ENCODE results near the gene SLC5A10.

The SLC5A10 gene

DNA sequence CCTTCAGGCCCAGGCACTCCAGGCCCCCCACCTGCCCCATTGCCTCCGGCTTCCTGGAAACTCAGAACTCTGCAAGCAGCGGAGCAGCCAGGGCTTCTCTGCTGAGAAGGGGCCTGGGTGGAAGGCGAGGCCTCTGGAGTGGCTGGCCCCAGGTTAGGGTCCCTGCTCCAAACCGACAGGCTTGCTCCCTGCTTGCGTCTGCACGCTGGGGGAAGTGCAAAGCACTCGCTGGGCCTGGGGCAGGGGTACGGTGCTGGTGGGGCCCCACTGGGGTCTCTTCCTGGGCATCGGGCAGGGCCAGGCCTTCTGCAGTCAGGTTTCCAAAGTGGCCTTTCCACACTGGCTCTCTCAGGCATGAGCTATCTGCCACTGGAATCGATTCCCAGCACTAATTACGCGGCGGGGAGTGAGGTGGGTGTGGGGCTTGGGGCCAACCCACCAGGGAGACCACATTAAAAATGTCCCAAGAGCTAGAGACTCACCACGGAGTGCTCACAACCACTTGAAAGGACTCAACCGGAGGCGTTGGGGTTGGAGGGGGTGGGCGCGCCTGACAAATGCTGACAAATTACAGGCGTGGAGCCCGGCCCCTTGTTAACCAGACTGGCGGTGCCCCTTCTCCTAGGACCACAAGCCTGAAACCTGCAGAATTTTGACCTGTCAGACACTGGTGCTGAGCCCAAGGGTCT, 34.7 kb downstream of the SLC5A10 start:
- DNase-seq, result no peak

DNA sequence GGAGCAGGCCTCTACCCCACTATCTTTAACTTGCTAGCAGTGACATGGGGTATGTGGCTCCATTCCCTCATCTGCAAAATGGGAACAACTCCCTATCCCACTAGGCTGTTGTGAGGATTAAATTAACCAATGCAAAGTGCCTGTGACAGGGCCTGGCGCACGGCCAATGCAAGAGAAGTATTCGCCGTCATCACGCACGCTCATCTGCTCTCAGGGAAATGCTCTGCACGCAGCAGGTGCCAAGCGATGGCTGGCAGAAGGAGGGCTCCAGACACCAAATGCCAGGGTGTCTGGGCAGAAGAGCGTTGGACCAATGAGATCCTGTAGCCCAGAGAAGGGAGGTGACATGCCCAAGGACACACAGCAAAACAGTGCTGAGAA, 35.3 kb downstream of the SLC5A10 start:
- no peak for DNase-seq

DNA sequence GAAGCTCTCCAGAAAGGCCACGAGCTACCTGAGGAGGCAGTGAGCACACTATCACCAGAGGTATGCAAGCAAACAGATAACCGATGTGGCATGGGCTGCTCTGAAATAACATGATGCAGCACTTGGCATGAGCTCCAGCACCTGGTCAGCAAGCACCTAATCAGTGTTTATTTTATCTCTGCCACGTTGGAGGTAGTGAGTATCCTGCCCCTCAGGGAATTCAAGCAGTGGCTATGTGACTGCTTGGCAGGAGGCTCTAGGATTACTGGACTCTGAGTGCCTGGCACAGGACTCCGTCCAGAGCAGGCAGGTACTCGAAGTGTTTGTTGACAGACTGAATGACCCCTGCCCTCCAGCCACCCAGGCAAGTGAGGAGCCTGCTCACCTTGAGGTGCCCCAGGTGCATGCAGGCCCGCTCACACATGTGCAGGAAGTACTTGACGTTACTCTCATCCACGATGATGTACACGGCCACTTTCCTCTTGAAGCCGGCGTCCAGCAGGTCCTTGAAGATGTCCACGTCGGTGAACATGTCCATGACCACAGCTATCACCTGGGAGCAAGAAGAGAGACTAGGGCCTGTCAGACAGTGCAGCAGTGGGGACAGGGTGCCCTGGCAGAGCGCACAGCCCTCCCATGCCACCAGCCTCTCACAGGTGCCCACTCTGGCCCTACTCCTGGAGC, 36.0 kb downstream of the SLC5A10 start:
- DNase-seq, result no peak

DNA sequence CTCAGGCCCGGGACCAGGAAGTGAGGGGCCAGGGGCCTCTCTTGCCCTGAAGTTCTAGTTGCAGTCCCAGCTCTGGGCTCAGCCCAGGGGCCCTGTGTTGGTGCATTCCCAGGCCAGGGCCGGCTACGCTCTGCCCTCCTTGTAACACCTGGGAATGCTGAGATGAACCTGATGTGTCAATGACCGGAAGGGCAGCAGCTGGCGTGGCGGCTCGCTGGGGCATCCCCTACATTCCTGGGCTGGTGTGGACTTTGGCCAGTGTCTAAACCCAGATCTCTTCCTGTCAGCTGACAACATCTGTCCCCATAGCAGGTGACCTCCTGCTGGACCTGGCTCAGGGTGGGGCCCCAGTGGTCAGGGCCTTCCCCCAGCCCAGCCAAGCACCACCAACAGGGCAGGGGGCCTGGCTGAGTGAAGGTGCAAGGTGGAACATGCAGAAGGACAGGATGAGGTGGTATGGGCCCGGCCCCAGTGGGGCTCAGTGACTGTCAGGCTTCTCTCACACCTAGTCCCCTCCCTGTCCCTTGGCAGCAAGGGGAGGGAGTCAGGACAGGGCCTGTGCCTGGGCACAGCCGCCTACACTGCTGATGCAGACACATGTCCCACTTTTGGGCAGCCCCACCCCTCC, 36.7 kb downstream of the SLC5A10 start:
- DNase-seq, result no peak

DNA sequence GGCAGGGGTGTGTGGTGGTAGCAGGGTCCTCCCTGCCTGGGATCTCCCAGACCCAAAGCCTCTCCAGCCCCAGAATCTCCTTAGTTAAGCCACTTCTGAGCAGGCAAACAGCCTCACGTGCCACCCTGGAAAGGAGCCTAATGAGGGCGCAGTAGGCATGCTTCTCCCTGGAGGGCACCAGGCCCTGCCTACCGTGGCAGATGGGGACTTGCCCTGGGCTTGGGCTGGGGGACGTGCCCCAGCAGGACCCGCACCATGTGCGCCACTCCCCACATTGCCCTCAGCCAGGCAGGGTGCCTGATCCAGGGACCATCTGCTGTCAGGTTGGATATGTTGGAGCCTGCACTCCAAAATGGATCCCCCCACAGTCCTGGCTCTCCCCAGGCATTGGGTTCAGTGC, 38.4 kb downstream of the SLC5A10 start:
- DNase-seq, result no peak

DNA sequence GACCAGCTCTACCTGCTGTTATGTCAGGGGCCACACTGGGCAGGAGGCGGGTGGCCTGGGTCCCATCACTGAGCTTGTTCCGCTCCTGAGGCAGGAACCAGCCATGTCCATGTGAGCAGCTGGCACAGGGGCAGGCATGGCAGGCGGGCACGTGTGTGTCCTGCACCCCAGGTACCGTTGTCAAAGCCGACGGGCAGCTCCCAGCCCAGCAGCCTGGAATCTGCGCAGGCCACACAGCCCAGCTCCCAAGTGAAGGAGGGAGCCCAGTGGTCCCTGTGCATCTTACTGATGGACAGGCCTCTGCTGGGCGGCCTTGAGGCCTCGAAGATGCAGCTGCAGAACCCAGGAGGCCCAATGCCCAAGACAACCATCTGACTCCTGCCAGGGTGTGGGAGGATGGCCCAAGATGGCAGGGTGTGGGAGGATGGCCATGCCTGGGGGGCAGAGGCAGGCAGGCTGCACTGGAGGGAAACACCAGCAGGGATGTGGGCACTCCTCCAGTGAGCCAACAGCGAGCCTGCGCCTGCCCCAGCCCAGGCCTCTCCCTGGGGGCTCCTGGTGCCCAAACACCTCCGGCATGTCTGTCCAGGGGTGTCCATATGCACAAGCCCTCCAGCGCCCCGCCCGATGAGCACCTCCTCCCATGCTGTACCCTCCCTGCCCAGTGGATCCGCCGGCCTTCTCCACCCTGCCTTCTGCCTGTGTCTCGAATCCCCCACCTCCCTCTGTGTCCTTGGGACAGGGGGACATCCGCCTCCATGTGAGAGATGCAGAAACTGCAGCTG, 39.8 kb downstream of the SLC5A10 start:
- DNase-seq, result no peak

DNA sequence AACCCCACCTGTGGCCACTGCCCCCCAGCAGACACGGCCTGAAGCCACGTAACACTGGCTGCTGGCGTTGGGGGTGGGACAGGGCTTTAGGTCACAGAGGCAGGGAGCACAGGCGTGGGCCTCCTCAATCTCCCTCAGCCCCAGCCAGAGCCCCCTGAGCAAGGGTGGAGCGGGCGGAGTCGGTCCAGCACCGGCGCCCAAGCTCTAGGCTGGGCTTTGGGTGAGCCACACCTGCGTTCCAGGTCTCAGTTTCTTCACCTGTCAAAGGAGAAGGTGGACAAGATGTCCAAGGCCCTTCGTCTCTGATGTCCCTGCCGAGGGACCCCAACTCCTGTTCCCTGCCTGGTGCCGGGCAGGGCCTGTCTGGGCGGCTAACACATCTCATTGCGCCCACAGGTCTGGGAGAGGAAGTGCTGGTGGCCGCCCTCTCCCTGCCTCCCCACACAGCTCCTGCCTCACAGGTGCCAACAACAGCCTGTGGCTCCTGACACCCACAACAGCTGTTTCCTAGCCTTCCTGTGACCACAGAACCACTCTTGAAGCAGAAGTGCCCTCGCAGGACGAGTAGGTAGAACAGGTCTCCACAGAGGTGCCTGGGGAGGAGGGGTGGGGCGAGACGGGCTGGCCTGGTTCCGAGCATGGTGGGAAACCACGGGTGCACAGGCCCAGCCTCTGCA, 40.6 kb downstream of the SLC5A10 start:
- no peak for DNase-seq

DNA sequence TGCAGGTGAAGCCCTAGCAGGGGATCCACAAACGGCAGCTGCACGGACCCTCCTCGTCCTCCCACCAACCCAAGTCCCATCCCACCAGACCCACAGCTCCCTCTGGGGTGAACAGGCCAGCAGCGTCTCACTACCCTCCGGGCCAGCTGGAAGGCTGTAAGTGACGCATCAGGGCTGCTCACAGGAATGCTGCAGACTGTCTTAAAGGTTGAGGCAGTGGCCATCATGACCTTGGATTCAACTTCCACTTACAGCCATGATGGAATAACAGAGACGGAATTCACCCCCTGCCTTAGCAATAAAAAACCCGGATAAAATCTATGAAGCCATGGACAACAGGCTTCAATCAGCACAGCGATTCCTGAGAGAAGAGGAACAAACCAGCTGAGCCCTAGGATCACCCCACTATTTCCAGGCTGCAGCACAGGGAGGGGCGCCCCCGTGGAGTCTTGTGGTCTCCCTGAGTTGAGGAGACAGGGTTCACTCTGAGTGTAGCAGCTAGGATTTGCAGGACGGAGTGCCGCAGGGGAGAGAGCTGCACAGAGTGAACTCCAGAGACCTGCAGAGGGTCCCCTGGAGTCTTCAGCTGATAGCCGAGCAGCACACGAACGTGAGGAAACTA, 42.1 kb downstream of the SLC5A10 start:
- DNase-seq, result no peak

DNA sequence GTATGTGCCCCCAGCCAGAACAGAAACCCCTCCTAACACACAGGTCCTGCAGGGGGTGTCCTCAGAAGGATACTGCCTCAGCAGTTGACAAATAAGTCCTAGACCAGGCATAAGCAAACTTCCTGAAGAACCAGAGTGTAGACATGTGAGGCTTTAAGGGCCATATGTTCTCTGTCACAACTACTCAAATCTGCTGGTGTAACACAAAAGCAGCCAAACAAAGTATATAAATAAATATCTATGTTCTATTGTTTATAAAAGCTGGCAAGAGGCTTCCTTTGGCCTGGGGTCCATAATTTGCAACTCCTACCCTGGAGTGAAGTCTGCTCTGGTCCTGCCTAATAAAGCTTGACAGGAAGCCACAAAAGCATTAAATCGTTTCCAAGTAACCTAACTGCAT, 42.7 kb downstream of the SLC5A10 start:
- DNase-seq, result no peak

DNA sequence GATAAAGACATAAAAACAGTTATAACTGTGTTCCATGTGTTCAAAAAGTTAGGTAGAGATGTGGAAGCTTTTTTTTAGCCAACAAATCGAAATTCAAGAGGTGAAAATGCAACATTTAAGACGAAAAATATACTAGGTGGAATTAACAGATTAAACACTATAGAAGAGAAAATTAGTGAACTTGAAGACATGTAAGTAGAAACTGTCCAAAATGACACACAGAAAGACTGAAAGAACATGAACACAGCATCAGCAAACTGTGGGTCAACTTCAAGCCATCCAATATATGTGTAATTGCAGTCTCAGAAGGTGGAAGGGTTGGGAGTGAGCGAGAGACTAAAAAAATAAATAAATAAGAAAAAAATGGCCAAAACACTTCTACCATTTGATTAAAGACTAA, 43.3 kb downstream of the SLC5A10 start:
- no peak for DNase-seq

DNA sequence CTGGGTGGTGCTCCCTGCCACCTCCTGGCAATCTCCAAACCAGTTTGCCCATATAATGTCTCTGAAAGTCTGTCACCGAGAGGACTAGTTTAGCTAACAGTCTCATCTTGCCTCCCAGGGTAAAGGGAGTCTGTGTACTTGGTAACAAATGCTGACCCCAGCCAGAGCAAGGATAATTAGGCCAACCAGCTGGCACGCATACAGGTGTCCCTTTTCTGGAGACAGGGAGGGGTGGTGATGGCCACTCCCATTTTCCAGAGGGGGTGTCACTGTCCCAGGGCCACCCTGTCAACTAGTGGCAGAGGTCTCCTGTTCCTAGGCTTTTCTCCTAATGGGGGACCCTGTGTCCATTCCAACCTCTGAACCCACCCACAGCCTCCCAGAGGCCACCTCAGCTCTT, 44.5 kb downstream of the SLC5A10 start:
- DNase-seq, result no peak

DNA sequence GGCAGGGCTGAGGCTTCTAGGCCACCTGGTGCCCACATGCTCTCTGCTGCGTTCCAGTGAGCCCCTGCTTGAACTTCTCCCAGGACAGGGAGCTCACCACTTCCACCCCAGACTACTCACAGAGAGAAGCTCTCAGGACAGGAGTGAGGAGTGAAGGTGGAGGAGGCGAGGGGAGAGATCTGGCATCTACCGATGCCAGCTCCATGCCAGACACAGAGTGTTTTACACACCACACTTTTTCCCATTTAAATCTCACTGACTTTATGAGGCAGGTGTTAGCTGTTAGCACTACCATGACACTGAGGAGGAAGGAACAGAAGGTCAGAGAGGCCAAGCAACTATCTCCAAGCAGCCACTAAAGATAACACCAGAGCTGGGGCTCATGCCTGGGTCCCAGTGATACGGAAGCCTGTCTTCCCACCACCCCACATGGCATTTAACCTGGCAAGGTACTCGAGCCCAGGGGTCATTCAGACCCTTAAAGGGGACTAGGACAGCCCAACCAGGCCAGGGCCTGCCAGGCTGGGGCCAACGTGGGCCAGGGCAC, 45.8 kb downstream of the SLC5A10 start:
- DNase-seq, result no peak

DNA sequence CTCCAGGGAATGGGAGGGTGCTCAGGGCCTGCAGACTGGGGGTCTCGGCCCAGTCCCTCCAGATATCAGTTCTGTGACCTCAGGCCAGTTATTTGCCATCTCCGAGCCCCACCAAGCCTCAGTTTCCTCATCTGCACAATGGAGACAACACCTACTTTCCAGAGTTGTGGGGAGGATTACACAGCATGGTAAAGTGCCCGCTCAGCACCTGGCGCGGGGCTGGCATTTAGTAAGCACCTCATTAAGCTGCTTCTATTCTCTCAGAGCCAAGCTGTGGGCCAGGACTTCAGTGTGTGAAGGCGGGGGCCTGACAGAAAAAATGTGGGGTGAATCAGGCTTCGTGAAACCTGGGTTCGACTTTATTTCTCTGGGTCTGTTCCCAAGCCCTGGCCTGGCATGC, 47.4 kb downstream of the SLC5A10 start:
- DNase-seq, result no peak

DNA sequence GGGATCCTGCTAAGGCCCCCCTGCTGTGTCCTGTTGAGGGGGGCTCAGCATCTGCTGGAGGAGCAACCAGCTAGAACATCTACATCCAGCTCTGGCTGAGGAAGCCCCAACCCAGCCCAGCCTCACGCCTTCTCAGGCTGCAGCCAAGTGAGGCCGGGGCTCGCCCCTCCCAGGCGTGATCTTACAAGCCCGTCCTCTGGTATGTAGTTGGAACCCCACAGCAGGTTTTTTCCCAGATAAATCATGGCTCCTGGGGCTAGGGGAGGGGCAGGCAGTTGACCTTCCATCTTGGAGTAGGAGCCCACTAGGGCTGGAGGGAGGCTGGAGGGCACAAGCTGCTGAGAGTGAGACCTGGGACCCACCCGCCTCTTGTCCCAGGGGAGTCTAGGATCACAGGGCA, 47.9 kb downstream of the SLC5A10 start:
- DNase-seq, result no peak

DNA sequence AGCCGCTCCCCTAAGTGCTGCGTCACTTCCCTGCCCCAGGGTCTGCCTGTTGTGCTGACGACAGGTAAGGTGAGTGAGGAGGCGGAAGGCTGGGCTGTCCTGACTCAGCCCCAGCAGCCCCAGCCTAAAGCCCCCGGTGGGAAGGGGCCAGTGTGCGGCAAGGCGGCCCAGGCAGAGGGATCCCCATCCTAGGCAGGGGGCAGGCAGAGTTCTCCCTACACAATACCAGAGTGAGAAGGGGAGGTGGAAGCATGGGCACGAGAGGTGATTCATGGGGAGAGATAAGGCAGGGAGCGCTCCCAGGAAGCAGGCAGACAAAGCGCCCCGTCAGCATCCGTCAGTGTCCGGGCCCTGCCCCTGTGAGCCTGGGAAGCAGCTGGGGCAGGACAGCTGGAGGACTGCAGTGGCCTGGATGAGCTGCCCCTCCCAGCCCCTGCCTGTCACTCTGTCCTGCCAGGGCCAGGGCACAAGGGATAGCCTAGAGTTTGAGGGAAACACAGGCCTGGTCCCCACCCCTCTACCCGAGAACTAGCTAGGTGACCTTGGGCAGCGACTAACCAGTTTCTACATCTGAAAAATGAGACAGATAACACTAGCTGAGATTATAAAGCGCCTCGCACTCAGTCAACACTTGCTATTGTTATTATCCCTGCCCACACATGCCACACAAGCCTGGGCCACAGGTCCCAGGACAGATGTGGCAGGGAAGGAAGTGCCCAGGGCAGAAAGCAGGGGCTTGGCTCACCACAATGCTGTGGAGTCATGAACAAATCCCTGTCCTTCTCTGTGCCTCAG, 48.8 kb downstream of the SLC5A10 start:
- no peak for DNase-seq

DNA sequence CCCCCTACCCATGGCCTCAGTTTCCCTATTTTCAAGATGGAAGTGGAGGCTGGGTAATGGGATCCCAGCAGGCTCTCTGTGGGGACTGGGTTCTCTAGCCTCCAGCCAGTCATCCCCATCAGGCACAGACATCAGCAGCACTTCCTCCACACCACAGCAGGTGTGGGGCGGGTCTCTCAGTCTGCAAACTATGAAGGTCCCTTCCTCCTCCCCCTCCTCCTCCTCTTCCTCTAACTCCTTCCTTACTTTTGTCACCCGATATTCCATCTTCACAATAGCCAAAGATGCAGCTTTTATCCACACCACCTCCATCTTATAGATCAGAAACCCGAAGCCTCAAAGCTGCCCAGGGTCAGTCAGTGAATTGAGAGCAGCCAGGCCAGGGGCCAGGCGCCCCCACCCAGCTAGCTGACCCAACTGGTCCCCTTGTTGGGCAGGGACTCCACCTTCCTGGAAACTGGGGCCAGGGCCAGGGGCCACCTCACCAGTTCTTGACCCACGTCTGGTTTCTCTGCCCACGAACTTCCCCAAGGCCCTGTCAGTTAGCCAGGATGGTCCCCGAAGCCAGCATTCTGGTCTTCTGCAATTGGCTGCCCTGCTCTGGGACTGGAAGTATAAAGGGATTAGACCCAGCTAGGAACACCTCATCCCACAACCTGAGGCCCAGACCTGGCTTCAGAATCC, 50.1 kb downstream of the SLC5A10 start:
- no peak for DNase-seq

DNA sequence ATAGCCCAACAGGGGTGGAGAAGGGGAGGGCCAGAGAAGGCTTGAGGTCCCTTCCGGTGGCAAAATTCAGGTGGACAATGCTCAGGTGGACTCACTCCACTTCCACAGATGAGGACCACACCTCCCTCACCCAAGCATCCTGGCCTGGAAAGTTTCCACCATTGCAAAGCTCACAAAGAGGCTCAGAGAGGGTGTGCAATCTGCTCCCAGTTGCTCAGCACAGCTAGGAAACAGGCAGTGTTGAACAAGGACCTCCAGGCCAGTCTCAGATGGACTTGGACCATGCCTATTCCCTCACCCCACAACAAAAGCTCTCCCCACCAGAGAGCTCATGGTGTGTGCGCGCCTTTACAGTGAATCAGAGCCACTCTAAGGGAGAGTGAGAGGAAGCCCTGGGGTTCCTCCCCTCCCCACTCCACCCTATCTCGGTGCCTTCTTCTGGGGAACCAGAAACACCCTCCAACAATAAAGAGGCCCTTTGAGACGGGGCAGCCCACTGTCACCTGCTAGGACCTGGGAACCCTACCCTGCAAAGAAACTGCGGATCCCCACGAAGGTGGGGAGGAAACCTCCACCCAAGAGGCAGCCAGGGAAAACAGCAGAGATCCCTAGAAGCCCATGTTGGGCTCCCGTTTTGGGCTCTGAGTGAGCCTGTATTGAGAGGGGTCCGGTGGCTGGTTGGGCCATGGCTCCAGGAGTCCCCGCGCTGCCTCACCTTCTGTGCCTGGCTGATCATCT, 51.0 kb downstream of the SLC5A10 start:
- no peak for DNase-seq

DNA sequence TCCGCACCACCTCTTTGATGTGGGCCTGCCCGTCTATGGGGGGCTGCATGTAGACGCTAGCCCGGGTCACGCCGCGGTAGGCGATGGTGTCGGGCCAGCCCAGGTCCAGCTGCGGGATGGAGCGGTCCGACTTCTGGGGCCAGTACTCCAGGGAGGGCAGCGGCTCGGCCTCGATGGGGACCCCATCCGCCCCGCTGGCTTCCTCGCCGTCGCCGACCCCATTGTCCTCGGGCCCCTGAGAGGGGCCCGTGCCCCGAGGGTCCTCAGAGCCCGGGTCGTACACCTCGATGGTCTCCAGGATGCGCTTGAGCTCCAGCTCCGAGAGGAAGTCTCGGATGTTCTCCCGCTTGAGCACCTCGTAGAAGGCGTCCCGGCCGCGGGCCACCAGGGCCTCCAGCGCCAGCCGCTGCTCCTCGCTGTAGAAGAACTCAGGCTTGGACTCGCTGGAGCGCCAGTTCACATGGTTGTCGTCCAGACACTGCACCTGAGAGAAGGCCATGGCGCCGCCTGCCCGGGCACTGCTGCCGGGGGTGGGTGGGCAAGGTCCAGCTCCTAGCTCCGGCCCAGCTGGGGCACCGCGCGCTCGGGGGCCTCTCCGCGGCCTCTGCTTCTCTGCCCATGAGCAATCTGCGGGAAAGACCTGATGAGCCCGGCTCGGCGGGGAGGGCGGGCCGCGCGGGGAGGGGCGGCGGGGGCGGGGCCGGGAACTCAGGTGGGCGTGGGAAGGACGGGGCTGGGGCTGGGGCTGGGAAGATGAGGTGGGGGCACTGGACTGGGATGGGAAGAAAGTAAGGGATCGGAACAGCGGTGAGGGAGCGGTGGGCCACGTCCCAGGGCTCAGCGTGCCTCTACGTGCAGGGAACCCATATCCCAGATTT, 51.8 kb downstream of the SLC5A10 start:
- no peak for DNase-seq
